Kidney tubule cell (primary cell): Measurements from ENCODE around the gene ZG16.
A peak's percentile ranks its signal among the peaks of the same experiment; 100 is the strongest.
"Not testable (repeated sequence)": the region's sequence is repeated elsewhere in the genome, so short reads cannot be mapped to it uniquely, and the experiment has no call there.

Experiments used
- DNase-seq: peaks from one replicate; pipeline ENCODE4 v3.0.0-alpha.2; 2018; ENCODE audit warnings: low spot score

ZG16 gene

GRCh38 chr16:29787155-29787554 is 9.1 kb downstream of the ZG16 start:
- DNase-seq, result not testable (repeated sequence)

GRCh38 chr16:29789775-29790182 is 11.7 kb downstream of the ZG16 start:
- peak; percentile 63 for DNase-seq

- peak; percentile 99 for DNase-seq
These were observed 12.3 kb downstream of the ZG16 start, which contains the start of gene KIF22 for GRCh38 chr16:29790183-29790948. TSS of gene KIF22 (plus strand) at chr16:29790751. CDS start at chr16:29790760, 9 bp downstream.

GRCh38 chr16:29790949-29791844 is 13.1 kb downstream of the ZG16 start:
- DNase-seq, result no peak

GRCh38 chr16:29791845-29792807 is 14.1 kb downstream of the ZG16 start:
- DNase-seq, result no peak

GRCh38 chr16:29793153-29793552 is 15.1 kb downstream of the ZG16 start:
- DNase-seq, result not testable (repeated sequence)

GRCh38 chr16:29794231-29794710 is 16.2 kb downstream of the ZG16 start:
- no peak for DNase-seq

GRCh38 chr16:29802416-29802935 is 24.4 kb downstream of the ZG16 start:
- DNase-seq, result no peak

GRCh38 chr16:29804020-29804419 is 26.0 kb downstream of the ZG16 start:
- DNase-seq, result no peak

GRCh38 chr16:29804455-29805231 is 26.6 kb downstream of the ZG16 start:
- DNase-seq, result peak; percentile 56

GRCh38 chr16:29805232-29806098 is 27.4 kb downstream of the ZG16 start:
- DNase-seq, result peak; percentile 96

- DNase-seq, result peak; percentile 93
These were observed 28.1 kb downstream of the ZG16 start, which contains the start of gene MAZ for GRCh38 chr16:29806099-29806579. TSS of gene MAZ (plus strand) at chr16:29806529. CDS start at chr16:29806702, 173 bp downstream.

GRCh38 chr16:29806641-29807425 is 28.8 kb downstream of the ZG16 start:
- peak; percentile 78 for DNase-seq

GRCh38 chr16:29807426-29808218 is 29.6 kb downstream of the ZG16 start:
- DNase-seq, result peak; percentile 93

- DNase-seq, result no peak
These were observed 30.3 kb downstream of the ZG16 start for GRCh38 chr16:29808219-29808900.

GRCh38 chr16:29809031-29809747 is 31.1 kb downstream of the ZG16 start:
- DNase-seq, result no peak
